HG03521 (cell line): ENCODE data around the gene DVL3.
"Not testable (repeated sequence)": the region's sequence is repeated elsewhere in the genome, so short reads cannot be mapped to it uniquely, and the experiment has no call there.

Source experiments
- ATAC-seq: cut with Tn5 transposase; IDR thresholded peaks from one replicate; pipeline ENCODE4 v1.9.1; 2021; ENCODE audit warnings: mild to moderate bottlenecking, moderate library complexity; ENCODE audit not compliant: unreplicated experiment

Gene DVL3

GRCh38 chr3:184154885-184155643, at the start of gene DVL3:
TSS of gene DVL3 (plus strand) at chr3:184155377. CDS start at chr3:184155636, 259 bp downstream.
- ATAC-seq, result peak; percentile 73

- no peak for ATAC-seq
Observed at GRCh38 chr3:184110316-184110725, 44.9 kb upstream of the DVL3 start.

DNA sequence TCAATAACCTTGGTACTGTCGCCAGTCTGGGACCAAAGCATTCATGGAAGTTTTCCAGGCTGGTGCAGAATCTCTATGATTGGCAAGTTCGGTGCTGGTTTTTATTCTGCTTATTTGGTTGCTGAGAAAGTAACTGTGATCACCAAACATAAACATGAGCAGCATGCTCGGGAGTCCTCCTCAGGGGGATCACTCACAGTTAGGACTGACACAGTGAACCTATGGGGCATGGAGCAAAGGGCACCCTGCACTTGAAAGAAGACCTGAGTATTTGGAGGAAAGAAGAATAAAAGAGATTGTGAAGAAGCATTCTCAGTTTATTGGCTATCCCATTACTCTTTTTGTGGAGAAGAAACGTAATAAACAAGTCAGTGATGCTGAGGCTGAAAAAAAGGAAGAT, 39.2 kb upstream of the DVL3 start:
- no peak for ATAC-seq

GRCh38 chr3:184117636-184118035, 37.5 kb upstream of the DVL3 start:
- no peak for ATAC-seq

DNA sequence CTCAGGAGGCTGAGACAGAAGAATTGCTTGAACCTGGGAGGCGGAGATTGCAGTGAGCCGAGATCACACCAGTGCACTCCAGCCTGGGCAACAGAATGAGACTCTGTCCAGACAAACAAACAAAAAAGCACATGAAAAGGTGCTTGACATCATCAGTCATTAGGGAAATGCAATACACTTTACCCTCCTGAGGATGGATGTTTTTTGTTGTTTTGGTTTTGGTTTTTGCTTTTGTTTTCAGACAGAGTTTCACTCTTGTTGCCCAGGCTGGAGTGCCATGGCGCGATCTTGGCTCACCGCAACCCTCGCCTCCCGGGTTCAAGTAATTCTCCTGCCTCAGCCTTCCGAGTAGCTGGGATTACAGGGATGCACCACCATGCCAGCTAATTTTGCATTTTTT, 34.1 kb upstream of the DVL3 start:
- ATAC-seq, result not testable (repeated sequence)

GRCh38 chr3:184126006-184126405, 29.2 kb upstream of the DVL3 start:
- no peak for ATAC-seq

- no peak for ATAC-seq
Observed at GRCh38 chr3:184129012-184129411, 26.2 kb upstream of the DVL3 start.

GRCh38 chr3:184132945-184133344, 22.2 kb upstream of the DVL3 start:
- ATAC-seq, result no peak

- ATAC-seq, result no peak
Observed at GRCh38 chr3:184133840-184134745, 21.1 kb upstream of the DVL3 start.

DNA sequence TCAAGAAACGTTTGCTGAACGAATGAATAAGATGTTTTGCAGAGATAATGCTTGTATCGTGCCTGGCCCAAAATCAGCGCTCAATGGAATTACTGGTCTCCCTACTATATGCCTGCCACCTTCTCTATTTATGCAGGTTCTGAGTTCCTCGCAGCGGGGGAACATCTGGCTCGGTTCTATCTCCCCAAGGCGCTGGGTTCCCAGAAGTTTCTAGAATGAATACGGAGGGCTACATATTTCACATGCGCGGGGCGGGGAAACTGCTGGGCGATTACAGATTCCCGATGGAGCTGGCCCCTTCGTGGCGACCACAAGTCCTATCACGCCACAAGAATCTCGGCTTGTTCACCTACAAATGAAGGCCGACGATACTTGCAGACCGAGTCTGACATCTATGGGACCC, 20.4 kb upstream of the DVL3 start:
- ATAC-seq, result peak; percentile 3

DNA sequence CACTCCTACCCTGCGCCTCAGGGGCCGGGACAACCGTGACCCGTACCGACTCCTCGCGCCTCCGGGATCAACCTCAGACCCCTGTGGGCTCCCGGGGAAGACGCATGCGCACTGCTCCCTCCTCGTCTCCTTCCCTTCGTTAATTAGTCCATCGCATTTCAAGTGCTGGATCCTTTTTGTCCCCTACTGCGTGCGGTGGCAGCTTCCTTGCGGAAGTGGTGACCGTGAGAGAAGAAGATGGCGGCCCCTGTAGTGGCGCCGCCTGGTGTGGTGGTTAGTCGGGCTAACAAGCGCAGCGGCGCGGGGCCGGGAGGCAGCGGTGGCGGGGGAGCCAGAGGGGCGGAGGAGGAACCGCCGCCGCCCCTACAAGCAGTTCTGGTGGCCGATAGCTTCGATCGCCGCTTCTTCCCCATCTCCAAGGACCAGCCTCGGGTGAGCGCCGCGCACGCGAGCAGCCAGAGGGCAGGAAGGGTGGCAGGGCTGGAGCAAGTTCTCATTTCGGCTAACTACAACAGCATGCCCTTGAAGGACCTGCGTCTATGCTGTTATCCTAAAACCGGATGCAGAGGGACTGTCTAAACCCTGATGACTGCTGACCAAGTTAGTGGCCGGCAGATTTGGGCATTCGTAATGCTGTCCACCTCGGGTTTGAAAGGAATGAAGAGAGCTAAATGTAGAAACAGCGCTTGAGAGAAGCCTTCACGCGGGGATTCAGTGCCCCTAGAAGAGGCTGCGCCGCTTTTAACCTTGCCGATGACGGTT, 19.8 kb upstream of the DVL3 start, which contains the start of gene EIF2B5:
EIF2B5 (plus strand) TSS at position 210 of the 762 bp plus-strand sequence; CDS start at position 238, 28 bp downstream.
- peak; percentile 81 for ATAC-seq

DNA sequence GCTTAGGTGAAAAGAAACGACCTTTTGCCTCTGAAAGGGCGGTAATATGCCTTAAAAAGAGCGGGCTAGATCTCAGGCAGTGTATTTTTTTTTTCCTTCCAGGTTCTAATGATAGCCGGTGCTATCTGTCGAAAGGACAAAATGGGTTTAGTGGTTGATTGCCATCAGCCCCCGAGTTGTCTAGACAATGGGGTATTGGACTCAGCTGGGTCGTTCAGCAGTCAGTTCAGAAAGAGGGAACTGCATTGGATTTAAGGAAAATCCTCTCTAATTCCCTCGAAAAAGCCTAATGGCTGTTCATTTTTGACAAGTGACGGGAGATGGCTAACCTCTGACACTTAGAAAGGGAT, 19.3 kb upstream of the DVL3 start:
- ATAC-seq, result no peak

DNA sequence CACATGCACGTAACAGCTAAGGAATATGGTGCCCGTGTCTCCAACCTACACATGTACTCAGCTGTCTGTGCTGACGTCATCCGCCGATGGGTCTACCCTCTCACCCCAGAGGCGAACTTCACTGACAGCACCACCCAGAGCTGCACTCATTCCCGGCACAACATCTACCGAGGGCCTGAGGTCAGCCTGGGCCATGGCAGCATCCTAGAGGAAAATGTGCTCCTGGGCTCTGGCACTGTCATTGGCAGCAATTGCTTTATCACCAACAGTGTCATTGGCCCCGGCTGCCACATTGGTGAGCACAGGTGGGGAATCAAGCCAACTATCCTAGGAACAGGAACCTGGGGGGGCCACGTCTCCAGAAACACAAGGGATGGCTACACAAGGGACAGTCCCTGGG, 14.7 kb upstream of the DVL3 start:
- ATAC-seq, result no peak

DNA sequence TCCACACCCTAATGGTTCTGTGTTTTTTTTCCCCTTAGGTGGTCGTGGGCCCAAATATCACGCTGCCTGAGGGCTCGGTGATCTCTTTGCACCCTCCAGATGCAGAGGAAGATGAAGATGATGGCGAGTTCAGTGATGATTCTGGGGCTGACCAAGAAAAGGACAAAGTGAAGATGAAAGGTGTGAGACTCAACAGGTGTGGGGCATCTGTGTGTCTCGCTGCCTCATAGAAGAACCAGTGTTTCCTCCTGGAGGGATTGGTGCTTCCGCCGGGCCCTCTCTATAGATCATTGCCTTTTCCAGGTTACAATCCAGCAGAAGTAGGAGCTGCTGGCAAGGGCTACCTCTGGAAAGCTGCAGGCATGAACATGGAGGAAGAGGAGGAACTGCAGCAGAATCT, 13.0 kb upstream of the DVL3 start:
- ATAC-seq, result no peak

DNA sequence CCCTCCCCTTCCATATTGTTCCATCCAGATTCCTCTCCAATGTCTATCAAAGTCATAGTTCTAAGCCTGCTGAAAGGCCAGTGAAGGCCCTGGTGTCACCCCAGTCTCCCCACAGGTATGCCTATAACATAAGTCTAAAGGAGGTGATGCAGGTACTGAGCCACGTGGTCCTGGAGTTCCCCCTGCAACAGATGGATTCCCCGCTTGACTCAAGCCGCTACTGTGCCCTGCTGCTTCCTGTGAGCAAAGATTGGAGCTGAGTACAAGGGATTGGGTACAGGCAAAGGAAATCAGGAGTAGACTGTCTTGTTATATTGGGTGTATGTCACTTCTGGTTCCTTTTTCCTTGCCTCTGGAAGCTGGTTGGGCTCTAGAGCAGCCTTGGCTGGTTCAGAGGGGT, 11.8 kb upstream of the DVL3 start:
- ATAC-seq, result no peak

DNA sequence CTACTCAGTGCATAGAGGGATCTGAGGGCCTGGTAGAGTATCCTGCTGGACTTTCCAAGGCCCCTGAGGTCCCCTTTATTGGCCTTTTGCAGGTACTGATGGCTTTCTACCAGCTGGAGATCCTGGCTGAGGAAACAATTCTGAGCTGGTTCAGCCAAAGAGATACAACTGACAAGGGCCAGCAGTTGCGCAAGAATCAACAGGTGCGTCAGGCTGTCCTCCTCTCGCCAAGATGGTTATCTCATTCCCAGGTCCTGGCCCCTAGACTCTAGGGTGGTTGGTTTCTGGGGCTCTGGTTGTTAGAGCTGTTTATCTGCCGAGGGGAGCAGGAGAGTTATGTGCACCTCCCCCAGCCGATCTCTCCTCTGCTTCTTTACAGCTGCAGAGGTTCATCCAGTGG, 10.7 kb upstream of the DVL3 start:
- ATAC-seq, result no peak

- no peak for ATAC-seq
Observed at GRCh38 chr3:184145111-184145524, 10.1 kb upstream of the DVL3 start.

- ATAC-seq, result no peak
Observed at GRCh38 chr3:184145751-184146270, 9.4 kb upstream of the DVL3 start.

- no peak for ATAC-seq
Observed at GRCh38 chr3:184148076-184148475, 7.1 kb upstream of the DVL3 start.

DNA sequence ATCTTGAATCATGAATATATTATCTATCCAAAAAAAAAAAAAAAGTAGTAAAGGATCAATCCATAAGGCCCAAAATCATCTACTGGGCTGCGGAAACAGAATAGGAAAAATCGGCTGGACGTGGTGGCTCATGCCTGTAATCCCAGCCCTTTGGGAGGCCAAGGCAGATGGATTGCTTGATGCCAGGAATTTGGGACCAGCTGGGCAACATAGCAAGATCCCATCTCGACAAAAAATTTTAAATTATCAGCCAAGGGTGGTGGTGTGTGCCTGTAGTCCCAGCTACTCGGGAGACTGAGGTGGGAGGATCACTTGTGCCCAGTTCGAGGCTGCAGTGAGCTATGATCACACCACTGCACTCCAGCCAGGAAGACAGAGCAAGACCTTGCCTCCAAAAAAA, 6.1 kb upstream of the DVL3 start:
- ATAC-seq, result no peak

DNA sequence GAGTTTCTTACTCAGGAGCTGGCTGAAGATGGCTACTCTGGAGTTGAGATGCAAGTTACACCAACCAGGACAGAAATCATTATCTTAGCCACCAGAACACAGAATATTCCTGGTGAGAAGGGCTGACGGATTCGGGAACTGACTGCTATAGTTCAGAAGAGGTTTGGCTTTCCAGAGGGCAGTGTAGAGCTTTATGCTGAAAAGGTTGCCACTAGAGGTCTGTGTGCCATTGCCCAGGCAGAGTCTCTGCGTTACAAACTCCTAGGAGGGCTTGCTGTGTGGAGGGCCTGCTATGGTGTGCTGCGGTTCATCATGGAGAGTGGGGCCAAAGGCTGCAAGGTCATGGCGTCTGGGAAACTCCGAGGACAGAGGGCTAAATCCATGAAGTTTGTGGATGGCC, 5.4 kb upstream of the DVL3 start:
- ATAC-seq, result not testable (repeated sequence)
